ENCODE data around the gene ZCCHC13.
"Not testable (repeated sequence)": the region's sequence is repeated elsewhere in the genome, so short reads cannot be mapped to it uniquely, and the experiment has no call there.

Gene ZCCHC13

GRCh38 chrX:74324131-74324530, 20.2 kb downstream of the ZCCHC13 start:
- no peak for DNase-seq

DNA sequence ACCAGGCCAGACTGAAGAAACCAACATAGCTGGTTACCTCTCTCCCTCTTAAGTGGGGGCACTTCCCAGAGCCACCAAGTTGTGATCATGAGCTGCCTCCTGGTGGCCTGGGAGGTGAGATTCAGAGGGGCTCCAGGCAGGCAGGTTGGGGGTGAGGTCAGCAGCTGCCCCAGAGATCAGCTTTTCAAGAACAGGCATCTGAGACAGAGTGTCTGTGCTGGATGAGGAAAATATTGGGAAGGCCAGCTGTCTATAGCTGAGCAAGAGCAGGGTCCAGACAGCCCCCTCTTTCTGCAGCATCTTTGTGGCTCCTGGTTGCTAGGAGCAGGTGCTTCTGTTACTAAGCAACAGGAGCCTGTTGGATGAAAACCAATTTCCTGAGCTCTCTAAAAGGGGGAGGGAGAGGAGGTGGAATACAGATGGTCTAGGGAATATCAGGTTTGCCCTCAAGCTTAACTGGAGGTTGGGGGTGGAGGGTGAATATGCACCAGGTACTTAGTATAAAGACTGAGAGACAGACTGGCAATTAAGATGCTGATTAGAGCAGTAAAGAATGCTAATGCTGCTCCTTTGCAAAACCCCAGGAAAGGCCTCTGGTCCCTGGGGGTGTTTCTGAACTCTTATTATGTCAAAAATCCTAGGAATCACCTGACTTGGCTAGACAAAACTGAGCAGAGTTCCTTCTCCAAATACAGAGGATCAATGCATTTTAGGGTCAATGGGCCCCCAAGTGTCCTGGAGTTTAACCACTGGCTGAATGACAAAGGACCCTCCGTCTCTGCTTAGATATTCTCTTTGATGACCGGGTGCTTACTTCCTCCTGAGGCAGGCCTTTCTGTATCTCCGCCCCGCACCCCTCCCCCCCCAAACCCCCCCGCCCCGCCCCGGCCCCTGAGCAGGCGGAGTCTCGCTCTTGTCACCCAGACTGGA, 21.4 kb downstream of the ZCCHC13 start:
- DNase-seq = no peak

GRCh38 chrX:74338852-74339251, 34.9 kb downstream of the ZCCHC13 start:
- no peak for DNase-seq

GRCh38 chrX:74340051-74340450, 36.1 kb downstream of the ZCCHC13 start:
- DNase-seq = no peak

DNA sequence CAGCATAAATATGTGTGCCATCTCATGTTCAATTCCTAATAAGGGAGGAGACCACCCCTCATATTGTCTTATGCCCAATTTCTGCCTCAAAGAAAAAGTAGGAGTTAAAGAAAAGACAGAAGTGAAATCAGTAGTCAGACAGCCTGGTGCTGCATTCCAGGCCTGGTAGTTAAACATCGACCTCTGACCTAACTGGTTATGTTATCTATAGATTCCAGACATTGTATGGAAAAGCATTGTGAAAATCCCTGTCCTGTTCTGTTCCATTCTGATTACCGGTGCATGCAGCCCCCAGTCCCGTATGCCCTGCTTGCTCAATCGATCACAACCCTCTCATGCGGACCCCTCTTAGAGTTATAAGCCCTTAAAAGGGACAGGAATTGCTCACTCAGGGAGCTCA, 38.2 kb downstream of the ZCCHC13 start:
- DNase-seq = not testable (repeated sequence)

DNA sequence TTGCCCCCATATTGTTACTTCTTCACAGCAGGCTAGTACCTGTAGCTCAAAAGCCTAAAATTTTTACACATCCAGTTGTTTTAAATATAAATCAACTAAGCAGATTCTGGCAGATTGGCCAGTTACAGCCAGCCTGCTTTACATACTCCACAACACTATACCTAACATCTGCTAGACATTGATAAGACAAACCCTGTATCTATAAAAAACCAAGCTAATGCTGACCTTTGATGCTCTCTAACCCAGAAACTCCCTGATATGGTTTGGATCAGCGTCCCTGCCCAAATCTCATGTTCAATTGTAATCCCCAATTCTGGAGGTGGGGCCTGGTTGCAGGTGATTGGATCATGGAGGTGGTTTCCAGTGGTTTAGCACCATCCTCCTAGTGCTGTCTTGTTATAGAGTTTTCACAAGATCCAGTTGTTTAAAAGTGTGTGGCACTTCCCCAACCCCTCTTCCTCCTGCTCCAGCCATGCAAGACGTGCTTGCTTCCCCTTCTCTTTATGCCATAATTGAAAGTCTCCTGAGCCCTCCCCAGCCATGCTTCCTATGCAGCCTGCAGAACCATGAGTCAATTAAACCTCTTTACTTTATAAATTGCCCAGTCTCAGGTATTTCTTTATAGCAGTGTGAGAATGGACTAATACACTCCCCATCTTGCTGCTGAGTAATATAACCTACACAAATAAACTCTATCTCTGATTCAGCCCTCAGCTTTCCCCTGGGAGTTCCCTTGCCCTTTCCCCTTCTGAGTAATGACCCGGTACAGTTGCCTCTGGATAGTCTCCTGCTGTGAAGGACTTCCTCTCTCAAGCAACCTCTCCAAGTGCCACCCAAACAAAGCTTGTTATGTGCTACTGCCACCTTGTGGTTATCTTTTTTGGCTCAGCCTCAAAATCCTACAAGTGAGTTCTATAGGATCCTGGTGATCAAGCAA, 39.6 kb downstream of the ZCCHC13 start:
- peak; percentile 76 for DNase-seq

DNA sequence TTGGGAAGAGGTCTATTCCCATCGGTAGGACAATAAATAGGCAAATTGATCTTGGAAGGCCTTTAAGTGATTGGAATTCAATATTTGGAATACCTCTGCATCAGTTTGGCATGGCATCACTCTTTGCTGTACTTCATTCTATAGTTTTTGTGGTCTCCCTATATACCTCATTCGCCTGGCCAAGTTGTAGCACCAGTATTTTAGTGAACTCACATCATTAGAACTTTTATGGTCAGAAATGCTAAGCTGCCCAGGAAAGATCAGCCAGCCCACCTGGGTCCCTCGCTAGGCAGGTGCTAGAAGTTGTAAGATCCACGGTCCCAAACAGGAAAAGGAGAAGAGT, 40.3 kb downstream of the ZCCHC13 start:
- DNase-seq = no peak

DNA sequence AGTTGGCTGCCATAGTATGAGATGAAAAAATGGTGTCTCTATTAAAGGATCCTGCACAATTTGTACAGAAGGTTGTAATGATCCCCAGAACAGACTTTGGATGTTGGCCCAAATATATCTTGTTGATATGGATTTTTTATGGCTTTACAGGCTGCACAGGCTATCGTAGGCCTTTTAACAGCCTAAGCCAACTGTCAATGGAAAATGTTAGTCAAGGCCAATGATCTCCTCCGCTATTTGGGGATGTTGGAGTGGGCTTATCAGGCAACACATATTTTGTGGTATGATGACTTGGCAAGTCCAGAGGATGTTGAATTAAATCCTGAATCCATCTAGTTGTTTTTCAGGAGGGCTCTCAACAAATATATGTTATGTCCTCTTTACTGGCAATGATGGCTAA, 42.1 kb downstream of the ZCCHC13 start:
- DNase-seq = no peak

GRCh38 chrX:74349387-74349786, 45.4 kb downstream of the ZCCHC13 start:
- no peak for DNase-seq

GRCh38 chrX:74351760-74352159, 47.8 kb downstream of the ZCCHC13 start:
- DNase-seq = no peak

GRCh38 chrX:74353984-74354383, 50.0 kb downstream of the ZCCHC13 start:
- no peak for DNase-seq

Data from NCI-H510A (cell line).